HL-60 (cell line): ENCODE data around the gene WDR83.

ENCODE experiments used
- DNase-seq, 2 experiments: peaks; one replicate each; pipeline ENCODE4 v3.0.0-alpha.2; 2010 to 2020; ENCODE audit warnings: low read depth in 1 of 2, low spot score in 1 of 2
- H3K27ac ChIP-seq: fragments of 250-450 bp; sonication (Bioruptor Pico); replicated peaks from 2 replicates; pipeline ENCODE4 v1.5.1; 2020; ENCODE audit warnings: mild to moderate bottlenecking, moderate library complexity
- H3K27me3 ChIP-seq: fragments of 250-450 bp; sonication (Bioruptor Pico); 2 replicates; pipeline ENCODE4 v1.5.1; 2021; ENCODE audit warnings: mild to moderate bottlenecking, moderate library complexity; ENCODE audit not compliant: insufficient read depth, poor library complexity, severe bottlenecking
- H3K4me3 ChIP-seq: replicated peaks from 2 replicates; pipeline ENCODE4 v1.5.1; 2011; ENCODE audit warnings: mild to moderate bottlenecking, control low read depth, low read length; ENCODE audit not compliant: insufficient read depth
- CTCF ChIP-seq: IDR thresholded peaks from one replicate; pipeline ENCODE4 v1.5.1; 2011; ENCODE audit warnings: low read length, control low read depth, inconsistent platforms; ENCODE audit not compliant: insufficient read depth
- GABPA ChIP-seq: IDR thresholded peaks from 2 replicates; pipeline ENCODE4 v1.6.1; 2012; ENCODE audit warnings: low read depth
- POLR2AphosphoS5 ChIP-seq: IDR thresholded peaks from 2 replicates; pipeline ENCODE4 v1.6.1; 2012; ENCODE audit warnings: low read depth
- SPI1 ChIP-seq: IDR thresholded peaks from 2 replicates; pipeline ENCODE4 v1.6.1; 2012; ENCODE audit warnings: low read depth, mild to moderate bottlenecking, borderline replicate concordance
- TF ChIP-seq, protein P1 (sequence below): IDR thresholded peaks from 2 replicates; pipeline ENCODE4 v1.6.1; 2012; ENCODE audit warnings: low read depth; ENCODE audit not compliant: insufficient replicate concordance

The WDR83 gene

GRCh38 chr19:12703046-12703445 is 36.4 kb downstream of the WDR83 start:
- no peaks in the 10 kb centered on the region for H3K27me3 ChIP-seq
- no peak overlapping the region for H3K4me3 ChIP-seq
- TF ChIP-seq POLR2AphosphoS5: peak; percentile 20; the same call in 1 of the 2 replicates
- TF ChIP-seq GABPA: no peak
- DNase-seq: no peak
- no peak overlapping the region for H3K27ac ChIP-seq

GRCh38 chr19:12705169-12705568 is 38.6 kb downstream of the WDR83 start:
- Histone ChIP-seq H3K27me3 (no peaks in the 10 kb centered on the region), H3K27ac (no peak overlapping the region), H3K4me3 (no peak overlapping the region)
- no peak for DNase-seq
- no peak for TF ChIP-seq SPI1

- Histone ChIP-seq H3K27ac (no peak overlapping the region), H3K4me3 (no peak overlapping the region), H3K27me3 (no peaks in the 10 kb centered on the region)
- DNase-seq: no peak
- TF ChIP-seq GABPA: no peak
- TF ChIP-seq SPI1: no peak
- TF ChIP-seq POLR2AphosphoS5: no peak
- TF ChIP-seq, protein P1, sequence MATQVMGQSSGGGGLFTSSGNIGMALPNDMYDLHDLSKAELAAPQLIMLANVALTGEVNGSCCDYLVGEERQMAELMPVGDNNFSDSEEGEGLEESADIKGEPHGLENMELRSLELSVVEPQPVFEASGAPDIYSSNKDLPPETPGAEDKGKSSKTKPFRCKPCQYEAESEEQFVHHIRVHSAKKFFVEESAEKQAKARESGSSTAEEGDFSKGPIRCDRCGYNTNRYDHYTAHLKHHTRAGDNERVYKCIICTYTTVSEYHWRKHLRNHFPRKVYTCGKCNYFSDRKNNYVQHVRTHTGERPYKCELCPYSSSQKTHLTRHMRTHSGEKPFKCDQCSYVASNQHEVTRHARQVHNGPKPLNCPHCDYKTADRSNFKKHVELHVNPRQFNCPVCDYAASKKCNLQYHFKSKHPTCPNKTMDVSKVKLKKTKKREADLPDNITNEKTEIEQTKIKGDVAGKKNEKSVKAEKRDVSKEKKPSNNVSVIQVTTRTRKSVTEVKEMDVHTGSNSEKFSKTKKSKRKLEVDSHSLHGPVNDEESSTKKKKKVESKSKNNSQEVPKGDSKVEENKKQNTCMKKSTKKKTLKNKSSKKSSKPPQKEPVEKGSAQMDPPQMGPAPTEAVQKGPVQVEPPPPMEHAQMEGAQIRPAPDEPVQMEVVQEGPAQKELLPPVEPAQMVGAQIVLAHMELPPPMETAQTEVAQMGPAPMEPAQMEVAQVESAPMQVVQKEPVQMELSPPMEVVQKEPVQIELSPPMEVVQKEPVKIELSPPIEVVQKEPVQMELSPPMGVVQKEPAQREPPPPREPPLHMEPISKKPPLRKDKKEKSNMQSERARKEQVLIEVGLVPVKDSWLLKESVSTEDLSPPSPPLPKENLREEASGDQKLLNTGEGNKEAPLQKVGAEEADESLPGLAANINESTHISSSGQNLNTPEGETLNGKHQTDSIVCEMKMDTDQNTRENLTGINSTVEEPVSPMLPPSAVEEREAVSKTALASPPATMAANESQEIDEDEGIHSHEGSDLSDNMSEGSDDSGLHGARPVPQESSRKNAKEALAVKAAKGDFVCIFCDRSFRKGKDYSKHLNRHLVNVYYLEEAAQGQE: no peak
- TF ChIP-seq CTCF: no peak
Observed at GRCh38 chr19:12705654-12706331, 39.2 kb downstream of the WDR83 start.

- Histone ChIP-seq H3K27ac (no peak overlapping the region), H3K27me3 (no peaks in the 10 kb centered on the region), H3K4me3 (no peak overlapping the region)
- TF ChIP-seq POLR2AphosphoS5 (no peak), SPI1 (no peak), CTCF (no peak), GABPA (no peak)
- TF ChIP-seq, protein P1: no peak
- DNase-seq: no peak
Observed at GRCh38 chr19:12706332-12706718, 39.7 kb downstream of the WDR83 start.

DNA sequence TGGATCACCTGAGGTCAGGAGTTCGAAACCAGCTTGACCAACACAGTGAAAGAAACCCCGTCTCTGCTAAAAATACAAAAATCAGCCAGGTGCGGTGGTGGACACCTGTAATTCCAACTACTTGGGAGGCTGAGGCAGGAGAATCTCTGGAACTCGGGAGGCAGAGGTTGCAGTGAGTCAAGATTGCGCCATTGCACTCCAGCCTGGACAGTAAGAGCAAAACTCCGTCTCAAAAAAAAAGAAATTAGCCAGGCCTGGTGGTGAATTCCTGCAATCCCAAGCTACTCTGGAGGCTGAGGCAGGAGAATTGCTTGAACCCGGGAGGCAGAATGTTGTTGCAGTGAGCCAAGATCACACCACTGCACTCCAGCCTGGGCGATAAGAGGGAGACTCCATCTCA is 42.0 kb downstream of the WDR83 start:
- no peaks in the 10 kb centered on the region for H3K27me3 ChIP-seq
- no peak overlapping the region for H3K4me3 ChIP-seq

More for the DNA sequence above, 42.0 kb downstream of the WDR83 start:
- DNase-seq: no peak
- H3K27ac ChIP-seq: no peak overlapping the region
- TF ChIP-seq GABPA (no peak), POLR2AphosphoS5 (no peak), SPI1 (no peak), CTCF (no peak)
- TF ChIP-seq, protein P1: no peak
